Measurements from ENCODE around the gene CACNG7.

CACNG7 gene

DNA sequence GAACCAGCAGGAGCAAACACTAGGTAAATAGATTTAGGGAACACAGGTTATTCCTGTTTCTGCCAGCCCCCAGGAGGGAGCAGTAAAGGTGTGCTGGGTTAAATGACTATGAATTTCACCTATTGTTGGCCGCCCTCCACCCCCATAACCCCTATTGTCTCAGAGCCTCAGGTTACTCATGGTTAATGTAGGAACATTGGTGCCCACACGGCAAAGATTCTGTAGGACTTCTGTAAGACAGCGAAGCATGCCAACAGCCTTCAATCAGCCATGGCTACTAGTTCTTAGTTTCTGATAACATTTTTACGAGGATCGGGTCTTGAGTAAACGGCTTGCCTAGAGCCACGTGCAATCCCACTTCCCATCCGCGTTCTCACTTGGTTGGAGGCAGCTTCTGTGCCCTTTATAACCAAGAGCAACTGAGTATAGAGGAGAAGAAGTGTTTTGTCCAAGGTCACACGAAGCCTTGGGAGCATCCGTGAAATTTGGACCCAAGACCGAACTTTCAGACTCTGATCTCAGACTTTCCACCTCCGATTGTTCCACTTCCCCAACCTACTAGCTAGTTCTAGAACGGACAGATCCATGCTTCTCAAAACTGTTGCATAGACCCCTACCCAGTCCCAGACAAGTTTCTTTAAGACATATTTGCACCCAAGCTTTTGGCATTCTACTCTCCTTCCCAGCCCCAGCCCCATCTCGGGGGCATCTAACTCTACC lies 48.5 kb downstream of the CACNG7 start:
- DNase-seq: no peak

DNA sequence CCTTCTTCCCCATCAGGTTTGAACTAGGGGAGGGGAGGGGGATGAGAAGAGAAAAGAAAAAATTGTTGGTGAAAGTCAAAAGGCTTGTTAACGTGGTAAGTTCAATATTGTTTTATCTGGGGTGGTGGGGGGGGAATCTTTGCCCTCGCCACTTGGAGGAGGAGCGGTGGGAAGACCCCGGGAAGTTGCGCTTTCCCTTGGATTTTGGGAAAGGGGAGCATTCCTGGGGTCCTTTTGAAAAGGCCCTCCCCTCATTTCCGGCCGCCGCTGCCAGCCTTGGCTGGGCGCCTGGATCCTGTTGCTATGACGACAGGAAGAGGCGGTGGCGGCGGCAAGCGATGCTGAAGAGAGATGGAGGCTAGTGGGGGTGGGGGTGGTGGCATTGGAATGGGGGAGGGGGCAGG lies 49.1 kb downstream of the CACNG7 start:
- DNase-seq: no peak

DNA sequence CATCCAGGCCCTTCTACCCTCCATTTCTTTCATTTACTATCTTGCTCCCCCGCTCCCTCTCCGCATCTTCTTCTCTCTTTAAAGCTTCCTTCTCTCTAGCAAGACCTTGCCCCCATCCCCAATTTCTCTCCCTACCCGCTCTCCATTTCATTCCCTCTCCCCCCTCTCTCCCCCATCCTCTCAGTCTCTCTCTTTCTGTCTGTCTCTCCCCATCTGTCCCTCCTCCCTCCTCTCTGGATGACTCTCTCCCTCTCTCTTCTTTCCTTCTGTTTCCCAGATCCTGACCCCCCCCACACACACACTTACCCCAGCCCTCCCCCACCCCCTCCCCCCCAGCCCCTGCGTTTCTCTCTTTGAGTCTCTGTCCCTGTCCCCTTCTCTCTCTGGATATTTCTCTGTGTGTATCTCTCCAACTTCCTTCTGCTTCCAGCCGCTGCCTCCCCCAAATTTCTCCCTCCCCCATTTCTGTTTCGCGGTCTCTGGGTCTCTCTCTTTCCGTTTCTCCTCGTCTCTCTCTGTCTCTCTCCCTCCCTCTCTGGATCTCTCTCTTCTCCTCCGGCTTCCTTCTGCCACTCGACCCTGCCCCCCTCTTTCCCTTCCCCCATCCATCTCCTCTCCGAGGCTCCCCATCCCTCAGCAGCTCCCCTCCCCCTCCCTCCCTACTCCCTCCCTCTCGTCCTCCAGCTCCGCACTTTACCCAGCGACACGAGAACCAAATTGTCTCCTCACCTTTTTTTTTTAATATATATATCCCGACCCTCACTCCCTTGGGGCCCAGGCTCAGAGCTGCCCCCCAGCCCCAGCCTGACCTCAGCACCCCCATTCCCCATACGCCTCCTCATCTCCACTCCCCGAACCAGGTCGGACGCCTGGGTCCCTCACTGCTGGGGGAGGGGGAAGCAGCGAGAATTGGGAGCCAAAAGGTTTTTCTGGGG lies 50.0 kb downstream of the CACNG7 start:
- no peak for DNase-seq

DNA sequence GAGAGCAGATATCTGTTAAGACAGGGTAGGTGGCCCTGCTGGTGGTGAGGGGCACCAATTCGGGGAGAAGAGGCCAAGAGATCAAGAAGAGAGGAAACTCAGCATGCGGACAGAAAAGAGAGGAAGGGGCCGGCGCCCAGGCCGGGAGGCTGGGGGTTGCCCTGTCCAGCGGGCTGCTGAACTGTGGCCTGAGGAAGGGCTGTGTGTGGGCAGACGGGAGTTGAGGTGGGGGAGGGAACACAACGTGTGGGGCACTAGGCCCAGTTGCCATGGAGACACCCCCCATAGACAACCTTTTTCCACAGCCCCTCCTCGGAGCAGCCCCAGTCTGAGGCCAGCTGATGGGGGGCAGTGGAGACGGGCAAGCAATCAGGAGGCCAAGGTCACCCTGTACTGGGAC lies 51.1 kb downstream of the CACNG7 start:
- DNase-seq: no peak

DNA sequence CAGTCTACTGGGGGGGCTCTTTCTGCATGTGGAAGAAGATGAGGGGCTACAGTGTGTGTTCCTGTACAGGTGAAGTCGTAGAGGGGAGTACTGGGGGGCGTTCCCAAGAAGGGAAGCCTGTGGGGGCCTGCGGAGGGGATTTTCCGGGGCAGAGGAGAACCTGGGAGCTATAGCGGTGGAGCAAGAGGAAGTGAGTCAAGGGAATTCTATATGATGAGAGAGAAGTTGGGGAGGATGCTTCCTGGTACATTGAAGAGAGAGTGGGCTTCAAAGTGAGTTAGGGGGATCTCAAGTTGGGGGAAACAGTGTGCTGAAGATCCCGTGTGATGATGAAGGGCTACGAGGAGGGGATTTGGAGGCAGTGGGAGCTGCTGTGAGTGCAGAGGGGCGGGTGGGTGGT lies 51.8 kb downstream of the CACNG7 start:
- no peak for DNase-seq

DNA sequence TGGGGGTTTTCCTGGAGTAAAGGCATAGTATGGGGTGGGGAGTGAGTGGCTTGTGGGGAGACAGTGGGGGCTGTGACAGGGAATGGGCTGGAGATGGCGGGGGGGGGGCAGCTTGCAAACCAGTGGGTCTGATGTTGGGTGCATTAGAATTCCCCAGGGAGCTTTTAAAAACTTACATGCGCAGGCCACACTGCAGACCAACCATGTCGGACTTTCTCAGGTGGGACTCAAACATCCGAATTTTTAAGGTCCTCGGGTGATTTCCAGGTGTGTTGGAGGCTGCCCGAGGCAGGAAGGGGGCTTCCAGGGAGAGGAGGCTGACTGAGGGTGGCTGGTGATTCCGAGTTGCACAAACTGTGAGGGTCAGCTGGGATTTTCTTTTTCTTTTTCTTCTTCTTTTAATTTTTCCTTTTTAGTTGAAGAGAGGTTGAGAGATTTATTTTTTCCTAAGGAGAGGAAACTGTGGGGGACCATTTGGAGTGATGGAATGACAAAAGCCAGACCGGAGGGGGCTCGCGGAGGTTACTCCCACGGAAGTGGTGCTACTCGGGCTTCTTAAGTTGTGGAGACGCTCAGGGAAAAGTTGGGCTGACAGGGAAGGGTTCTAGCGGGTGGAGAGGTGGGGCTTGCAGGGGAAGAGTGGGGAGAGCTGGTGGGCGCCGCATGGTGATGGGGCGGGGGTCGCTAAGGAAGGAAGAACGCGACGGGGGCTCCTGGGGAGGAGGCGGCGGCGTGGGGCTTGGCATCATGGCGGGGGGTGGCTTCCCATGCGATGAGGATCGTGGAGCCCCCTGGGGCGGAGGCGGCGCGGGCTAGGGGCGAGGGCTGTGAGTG lies 52.7 kb downstream of the CACNG7 start:
- no peak for DNase-seq

DNA sequence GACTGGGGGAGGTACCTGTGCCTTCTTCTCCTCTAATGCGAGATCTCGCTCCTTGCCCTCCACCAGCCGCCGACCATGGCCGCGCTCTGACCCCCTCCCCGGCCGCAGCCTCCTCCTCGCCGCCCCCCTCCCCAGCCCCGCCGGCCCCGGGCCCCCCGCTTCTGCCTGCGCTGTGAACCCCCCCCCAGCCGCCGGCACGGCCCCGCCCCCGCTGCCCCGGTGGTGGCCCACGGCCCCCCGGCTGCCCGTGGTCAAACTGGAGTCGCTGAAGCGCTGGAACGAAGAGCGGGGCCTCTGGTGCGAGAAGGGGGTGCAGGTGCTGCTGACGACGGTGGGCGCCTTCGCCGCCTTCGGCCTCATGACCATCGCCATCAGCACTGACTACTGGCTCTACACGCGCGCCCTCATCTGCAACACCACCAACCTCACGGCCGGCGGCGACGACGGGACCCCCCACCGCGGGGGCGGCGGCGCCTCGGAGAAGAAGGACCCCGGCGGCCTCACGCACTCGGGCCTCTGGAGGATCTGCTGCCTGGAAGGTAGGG lies 53.9 kb downstream of the CACNG7 start, which contains the start of gene CACNG8:
Gene CACNG8 (plus strand): TSS at position 51 of the 545 bp plus-strand sequence.
- no peak for DNase-seq

DNA sequence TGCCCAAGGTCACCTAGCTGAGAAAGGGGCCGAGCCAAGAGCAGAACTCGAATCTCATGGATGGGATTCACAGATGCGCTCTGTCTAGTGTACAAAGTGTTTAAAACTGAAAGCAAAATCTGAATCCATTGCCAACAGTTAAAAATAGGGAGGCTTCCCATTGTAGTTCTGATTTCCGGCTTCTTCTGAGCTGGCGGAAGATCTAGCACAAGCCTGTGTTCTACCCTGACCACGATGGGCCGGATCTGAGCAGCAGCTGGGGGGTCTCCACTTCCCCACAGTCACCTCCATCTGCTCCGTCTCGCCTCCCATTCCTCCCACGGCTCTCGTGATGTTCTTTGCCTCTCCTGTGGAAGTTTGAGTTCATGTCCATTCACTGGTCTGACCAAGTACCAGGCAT lies 56.0 kb downstream of the CACNG7 start:
- DNase-seq: no peak

DNA sequence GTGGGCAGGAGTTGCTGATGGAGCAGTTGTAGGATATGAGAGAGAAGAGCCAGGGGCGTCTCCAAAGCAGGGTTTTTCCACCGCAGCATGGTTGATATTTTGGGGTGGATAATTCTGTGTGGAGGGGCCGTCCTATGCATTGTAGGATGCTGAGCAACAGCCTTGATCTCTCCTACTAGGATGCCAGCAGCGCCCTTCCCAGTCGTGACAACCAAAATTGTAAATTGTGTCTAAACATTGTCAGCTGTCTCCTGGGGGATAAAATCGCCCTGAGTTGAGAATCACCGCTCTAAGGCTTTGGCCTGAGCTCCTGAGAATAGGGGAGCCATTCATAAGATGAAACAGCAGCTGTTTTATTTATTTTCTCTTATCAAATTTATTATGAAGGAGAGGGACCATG lies 57.9 kb downstream of the CACNG7 start:
- DNase-seq: no peak

DNA sequence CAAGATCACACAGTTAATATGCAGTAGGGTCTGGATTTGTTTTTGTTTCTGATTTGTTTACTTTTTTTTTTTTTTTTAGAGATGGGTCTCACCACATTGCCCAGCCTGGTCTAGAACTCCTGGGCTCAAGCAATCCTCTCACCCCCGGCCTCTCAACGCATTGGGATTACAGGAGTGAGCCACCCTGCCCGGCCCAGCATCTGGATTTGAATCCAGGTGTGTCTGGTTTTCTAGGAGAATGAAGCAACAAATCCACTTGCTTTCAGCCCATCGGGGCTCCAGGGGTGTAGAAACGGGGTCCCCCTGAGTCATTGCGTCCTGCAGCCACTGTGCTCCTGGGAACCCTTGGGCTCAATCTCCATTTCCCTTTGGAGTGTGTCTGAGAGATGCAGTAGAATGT lies 60.3 kb downstream of the CACNG7 start:
- no peak for DNase-seq

DNA sequence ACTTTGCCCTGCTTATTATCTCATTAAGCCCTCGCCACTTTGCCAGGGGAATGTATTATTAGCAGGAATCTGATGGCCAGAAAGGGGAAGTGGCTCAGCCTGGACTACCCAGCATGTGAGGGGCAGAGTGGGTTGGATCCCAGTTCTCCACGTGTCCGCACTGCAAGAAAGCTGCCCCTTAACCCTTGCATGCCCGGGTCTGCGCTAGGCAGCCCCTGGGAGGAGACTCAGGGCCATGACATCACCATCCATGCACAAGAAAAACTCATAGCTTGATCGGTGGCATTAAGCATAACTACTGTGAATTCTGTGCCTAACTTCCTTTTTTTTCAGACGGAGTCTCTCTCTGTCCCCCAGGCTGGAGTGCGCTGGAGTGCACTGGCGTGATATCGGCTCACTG lies 62.6 kb downstream of the CACNG7 start:
- DNase-seq: no peak

DNA sequence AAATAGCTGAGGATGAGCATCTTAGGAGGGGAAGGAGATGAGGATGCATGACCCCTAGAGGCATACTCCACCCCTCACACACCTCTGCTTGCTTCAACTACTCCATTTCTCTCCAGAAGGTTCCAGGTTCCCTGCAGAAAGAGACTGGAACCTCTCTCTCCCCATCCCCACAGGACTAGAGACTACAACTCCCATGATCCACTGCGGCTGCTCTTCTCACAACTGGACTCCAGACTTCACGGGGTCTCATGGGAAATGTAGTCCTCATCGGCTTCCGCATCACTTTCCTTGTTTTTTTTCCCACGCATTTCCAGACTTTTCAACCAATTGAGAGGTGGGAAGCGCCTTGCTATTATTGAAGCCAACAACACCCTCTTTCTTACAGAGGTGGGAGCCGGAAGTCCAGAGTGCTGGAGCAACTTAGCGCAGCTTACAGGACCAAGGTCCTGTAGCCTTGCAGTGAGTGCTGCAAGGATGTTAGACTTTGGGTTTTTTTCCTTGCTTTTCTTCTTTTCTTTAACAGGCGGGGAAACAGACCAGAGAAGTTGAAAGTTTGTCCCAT lies 68.4 kb downstream of the CACNG7 start:
- DNase-seq: peak; percentile 81

DNA sequence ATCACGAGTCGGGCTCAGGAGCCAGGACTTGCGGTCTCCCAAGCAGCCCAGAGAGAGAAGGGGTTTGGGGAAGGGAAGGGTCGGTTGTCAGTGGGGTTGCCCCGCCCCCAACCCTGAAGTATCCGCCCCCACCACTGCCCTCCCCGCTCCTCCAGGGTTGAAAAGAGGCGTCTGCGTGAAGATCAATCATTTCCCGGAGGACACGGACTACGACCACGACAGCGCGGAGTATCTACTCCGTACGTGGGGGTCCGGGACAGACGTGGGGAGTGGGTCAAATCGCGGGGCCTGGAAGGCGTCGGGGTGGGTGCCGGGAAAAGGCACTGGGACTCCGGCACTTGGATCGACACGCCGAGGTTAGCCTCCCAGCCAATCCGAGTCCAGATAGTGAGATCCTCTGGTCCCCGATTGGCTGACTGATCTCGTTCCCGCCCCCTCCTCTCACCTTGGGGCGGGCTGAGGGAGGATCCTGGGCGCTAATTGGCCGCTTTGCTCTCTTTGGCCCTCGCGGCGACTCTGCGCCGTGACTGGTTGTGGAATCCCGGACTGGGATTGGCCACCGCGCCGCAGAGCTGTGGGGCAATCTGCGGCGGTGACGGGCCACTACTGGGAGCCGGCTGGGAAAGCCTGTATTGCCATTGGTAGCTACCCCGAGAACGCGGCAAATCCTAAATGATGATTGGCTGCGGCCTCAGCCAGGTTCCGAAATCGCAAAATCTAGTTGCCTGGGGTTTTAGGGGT lies 69.1 kb downstream of the CACNG7 start:
- peak; percentile 81 for DNase-seq

DNA sequence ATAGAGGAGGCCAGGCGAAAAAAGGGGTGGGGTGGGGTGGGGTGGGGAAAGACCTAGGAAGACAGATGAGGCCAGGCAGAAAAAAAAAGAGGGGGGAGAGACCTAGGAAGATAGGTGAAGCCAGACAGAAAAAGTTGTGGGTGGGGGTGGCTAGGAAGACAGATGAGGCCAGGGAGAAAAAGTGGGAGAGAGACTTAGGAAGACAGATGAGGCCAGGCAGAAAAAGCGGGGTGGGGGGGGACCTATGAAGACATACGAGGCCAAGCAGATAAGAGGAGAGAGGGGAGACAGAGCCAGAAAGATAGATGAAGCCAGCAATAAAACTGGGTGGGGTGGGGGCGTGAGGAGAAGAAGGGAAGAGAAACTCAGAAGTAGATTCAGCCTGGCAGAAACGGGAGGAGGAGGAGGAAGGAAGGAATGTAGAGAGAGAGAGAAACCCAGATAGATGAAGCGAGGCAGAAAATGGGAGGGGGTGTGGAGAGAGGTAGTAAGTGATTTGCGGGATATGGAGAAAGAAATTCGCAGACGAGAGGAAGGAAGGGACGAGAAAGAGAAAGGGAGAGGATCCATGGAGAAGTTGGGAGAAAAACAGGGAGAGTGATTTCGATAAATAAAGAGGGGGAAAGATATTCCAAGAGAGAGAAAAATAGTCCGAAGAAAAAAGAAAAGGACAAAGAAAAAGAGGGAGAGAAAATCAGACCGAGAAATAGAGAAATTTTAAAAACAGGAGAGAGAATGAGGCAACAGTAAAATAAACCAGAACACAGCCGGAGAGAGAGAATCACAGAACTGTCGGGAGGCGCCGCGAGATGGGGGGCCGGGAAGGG lies 70.1 kb downstream of the CACNG7 start:
- DNase-seq: no peak

DNA sequence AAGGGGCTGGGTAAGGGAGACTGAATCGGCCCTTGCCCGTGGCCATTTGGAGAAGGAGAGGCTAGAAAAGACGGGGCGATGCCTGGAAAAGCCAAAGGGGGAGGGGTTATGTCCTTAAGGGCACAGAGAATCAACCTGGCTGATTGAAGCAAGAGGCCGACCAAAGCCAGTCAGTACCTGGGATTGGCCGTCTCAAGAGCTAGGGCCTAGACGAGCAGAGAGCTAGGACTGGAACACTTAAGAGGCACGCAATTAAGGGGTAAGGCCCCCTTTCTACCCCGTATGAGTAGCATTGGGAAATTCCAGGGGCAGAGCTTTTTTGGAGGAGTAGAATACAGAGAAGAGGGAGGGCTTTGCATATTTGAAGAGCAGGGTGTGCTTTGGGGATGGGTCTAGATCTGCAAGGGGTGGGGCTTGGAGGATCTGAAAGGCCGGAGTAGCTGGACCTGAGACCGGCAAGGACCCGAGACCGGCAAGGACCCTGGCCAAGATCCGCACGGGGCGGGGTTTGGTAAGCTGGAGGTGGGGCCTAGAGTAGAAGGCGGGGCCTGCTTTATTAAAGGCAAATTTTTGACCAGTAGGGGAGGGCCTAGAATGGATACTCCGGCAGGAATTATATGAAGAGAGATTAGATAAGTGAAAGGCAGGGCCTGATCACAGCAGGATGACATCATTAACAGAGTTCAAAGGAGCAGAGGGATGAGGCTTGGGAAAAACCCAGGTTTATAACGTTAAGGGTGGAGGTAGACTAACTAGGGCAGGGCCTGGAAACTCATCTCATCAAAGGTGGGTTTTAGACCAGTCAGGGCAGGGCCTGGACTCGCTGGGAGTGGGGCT lies 71.7 kb downstream of the CACNG7 start:
- DNase-seq: no peak

DNA sequence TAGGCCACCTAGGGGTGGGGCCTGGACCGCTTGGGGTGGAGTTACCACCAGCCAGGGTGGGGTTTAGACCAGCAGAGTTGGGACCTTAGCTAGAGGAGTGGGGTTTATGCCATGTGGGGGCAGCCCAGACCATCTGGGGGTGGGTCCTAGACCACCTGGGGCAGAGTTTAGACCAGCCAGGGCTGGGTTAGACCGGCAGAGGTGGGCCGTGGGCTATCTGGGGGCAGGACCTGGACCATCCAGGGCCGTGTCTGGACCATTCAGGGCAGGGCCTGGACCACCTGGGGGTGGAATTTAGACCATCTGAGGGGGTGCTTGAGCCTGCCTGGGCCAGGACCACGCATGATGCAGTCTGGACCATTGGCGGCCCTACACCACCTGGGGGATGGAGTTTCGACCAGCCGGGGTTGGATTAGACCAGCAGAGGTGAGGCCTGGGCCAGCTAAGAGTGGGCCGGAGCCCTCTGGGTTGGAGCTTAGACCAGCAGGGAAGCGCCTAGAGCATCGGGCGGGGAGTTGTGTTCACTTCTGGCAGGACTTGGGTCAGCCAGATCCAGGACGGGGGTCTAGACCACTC lies 72.4 kb downstream of the CACNG7 start:
- DNase-seq: no peak

DNA sequence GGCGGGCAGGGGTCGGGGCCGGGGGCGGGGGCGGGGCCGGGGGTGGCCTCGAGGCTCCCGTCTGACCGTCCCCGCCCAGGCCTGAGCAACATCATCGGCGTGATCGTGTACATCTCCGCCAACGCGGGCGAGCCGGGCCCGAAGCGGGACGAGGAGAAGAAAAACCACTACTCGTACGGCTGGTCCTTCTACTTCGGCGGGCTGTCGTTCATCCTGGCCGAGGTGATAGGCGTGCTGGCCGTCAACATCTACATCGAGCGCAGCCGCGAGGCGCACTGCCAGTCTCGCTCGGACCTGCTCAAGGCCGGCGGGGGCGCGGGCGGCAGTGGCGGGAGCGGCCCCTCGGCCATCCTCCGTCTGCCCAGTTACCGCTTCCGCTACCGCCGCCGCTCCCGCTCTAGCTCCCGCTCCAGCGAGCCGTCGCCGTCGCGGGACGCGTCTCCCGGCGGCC lies 72.9 kb downstream of the CACNG7 start:
- no peak for DNase-seq

DNA sequence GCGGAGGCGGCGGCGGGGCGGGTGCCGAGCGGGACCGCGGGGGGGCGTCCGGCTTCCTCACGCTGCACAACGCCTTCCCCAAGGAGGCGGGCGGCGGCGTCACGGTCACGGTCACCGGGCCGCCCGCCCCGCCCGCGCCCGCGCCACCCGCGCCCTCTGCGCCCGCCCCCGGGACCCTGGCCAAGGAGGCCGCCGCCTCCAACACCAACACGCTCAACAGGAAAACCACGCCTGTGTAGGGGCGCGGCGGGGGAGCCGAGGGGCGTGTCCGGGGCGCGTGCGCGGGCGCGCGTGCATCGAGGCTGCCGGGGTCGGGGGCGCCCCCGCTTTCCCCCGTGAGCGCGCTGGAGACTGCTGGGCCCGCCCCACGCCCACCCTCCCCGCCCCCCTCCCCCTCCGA lies 73.5 kb downstream of the CACNG7 start:
- DNase-seq: no peak
